Measurements from ENCODE around the gene NTHL1. TPM values are rescaled to one million over a fixed set of nuclear protein-coding genes. Genes with fewer than 3 reads are reported as not detected.

The NTHL1 gene
- total and polyA plus RNA-seq, 2 of the 13 experiments (the other 11 are each of a cell fraction or from before 2014, with no cell fraction given) = 47.5 to 64.9 TPM

GRCh38 chr16:2016407-2016922 lies 31.2 kb downstream of the NTHL1 start (continued):
- TF ChIP-seq ZBTB34 (CRISPR knock-in tag; IDR thresholded peaks at IDR 0.05) (no peak), FOXA3 (CRISPR knock-in tag; IDR thresholded peaks at IDR 0.05) (peak; percentile 37), PHF21A (CRISPR knock-in tag; IDR thresholded peaks at IDR 0.05) (0 out of 2 replicates have a peak, but pooled peaks have one; percentile 57), NONO (IDR thresholded peaks at IDR 0.05) (no peak), NONO (CRISPR knock-in tag; conservative IDR thresholded peaks at IDR 0.05) (0 out of 2 replicates have a peak, but pooled peaks have one; percentile 33), ZNF329 (CRISPR knock-in tag; IDR thresholded peaks at IDR 0.05; ENCODE audit: low read depth) (no peak), ZNF800 (CRISPR knock-in tag; IDR thresholded peaks at IDR 0.05) (peak; percentile 88), IRF2 (CRISPR knock-in tag; IDR thresholded peaks at IDR 0.05) (0 out of 2 replicates have a peak, but pooled peaks have one; percentile 18), HOXA3 (CRISPR knock-in tag; IDR thresholded peaks at IDR 0.05) (0 out of 2 replicates have a peak, but pooled peaks have one; percentile 5), ZBTB7A (CRISPR knock-in tag; IDR thresholded peaks at IDR 0.05) (no peak), MXD4 (CRISPR knock-in tag; IDR thresholded peaks at IDR 0.05) (no peak), NCOA5 (CRISPR knock-in tag; IDR thresholded peaks at IDR 0.05) (0 out of 2 replicates have a peak, but pooled peaks have one; percentile 28), NFIC (IDR thresholded peaks at IDR 0.05; ENCODE audit: low read length) (no peak), HNRNPLL (IDR thresholded peaks at IDR 0.05; ENCODE audit: low read depth, low read length, poor library complexity, severe bottlenecking) (peak; percentile 26), ZFAT (CRISPR knock-in tag; conservative IDR thresholded peaks at IDR 0.05) (no peak), ZNF121 (CRISPR knock-in tag; IDR thresholded peaks at IDR 0.05) (peak; percentile 85), RAD21 (CRISPR knock-in tag; IDR thresholded peaks at IDR 0.05) (peak; percentile 21; the same call in 1 of the 2 replicates), NFRKB (IDR thresholded peaks at IDR 0.05) (no peak), ZNF670 (CRISPR knock-in tag; IDR thresholded peaks at IDR 0.05; ENCODE audit: borderline replicate concordance) (0 out of 2 replicates have a peak, but pooled peaks have one; percentile 10), CEBPB (IDR thresholded peaks at IDR 0.05; ENCODE audit: borderline replicate concordance, low read depth, low read length) (peak; percentile 75), ZNF720 (CRISPR knock-in tag; IDR thresholded peaks at IDR 0.05) (no peak), STAG1 (CRISPR knock-in tag; IDR thresholded peaks at IDR 0.05) (peak; percentile 48)
- TF ChIP-seq, protein P1, sequence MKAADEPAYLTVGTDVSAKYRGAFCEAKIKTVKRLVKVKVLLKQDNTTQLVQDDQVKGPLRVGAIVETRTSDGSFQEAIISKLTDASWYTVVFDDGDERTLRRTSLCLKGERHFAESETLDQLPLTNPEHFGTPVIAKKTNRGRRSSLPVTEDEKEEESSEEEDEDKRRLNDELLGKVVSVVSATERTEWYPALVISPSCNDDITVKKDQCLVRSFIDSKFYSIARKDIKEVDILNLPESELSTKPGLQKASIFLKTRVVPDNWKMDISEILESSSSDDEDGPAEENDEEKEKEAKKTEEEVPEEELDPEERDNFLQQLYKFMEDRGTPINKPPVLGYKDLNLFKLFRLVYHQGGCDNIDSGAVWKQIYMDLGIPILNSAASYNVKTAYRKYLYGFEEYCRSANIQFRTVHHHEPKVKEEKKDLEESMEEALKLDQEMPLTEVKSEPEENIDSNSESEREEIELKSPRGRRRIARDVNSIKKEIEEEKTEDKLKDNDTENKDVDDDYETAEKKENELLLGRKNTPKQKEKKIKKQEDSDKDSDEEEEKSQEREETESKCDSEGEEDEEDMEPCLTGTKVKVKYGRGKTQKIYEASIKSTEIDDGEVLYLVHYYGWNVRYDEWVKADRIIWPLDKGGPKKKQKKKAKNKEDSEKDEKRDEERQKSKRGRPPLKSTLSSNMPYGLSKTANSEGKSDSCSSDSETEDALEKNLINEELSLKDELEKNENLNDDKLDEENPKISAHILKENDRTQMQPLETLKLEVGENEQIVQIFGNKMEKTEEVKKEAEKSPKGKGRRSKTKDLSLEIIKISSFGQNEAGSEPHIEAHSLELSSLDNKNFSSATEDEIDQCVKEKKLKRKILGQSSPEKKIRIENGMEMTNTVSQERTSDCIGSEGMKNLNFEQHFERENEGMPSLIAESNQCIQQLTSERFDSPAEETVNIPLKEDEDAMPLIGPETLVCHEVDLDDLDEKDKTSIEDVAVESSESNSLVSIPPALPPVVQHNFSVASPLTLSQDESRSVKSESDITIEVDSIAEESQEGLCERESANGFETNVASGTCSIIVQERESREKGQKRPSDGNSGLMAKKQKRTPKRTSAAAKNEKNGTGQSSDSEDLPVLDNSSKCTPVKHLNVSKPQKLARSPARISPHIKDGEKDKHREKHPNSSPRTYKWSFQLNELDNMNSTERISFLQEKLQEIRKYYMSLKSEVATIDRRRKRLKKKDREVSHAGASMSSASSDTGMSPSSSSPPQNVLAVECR (CRISPR knock-in tag; IDR thresholded peaks at IDR 0.05; ENCODE audit: borderline replicate concordance) = peak; percentile 20; the same call in 1 of the 2 replicates
- TF ChIP-seq, protein P2, sequence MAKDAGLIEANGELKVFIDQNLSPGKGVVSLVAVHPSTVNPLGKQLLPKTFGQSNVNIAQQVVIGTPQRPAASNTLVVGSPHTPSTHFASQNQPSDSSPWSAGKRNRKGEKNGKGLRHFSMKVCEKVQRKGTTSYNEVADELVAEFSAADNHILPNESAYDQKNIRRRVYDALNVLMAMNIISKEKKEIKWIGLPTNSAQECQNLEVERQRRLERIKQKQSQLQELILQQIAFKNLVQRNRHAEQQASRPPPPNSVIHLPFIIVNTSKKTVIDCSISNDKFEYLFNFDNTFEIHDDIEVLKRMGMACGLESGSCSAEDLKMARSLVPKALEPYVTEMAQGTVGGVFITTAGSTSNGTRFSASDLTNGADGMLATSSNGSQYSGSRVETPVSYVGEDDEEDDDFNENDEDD (CRISPR knock-in tag; IDR thresholded peaks at IDR 0.05; ENCODE audit: borderline replicate concordance) = no peak
